Measurements from ENCODE around the gene HBE1.
A peak's percentile ranks its signal among the peaks of the same experiment; 100 is the strongest.

Gene HBE1

DNA sequence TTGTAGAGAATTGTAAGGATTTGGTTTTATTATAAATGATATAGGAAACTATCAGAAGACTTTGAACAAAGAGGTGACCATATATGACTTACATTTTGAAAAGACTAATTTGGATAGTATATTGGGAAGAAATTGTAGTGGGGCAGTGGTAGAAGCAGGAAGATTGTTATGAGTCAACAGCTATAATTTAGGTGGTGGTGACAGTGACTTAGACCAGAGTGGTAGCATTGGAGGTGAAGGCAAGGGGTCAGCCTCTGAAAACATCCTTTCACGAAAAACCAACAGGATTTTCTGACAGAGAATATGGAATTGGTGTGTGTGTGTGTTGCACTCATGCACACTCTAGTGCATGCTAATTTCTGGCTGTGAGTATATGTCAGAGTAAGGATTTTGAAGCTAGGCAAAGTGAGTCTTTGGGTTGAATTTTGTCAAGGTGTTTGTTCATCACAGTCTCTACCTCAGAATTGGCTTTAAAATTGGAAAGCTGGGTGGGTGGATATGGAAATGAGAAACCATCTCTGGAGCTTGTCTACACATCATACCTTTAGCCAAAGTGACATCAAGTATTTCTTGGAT lies 8.2 kb upstream of the HBE1 start:
- Histone ChIP-seq H3K79me1 (replicated peaks; ENCODE audit: low read length, poor library complexity, severe bottlenecking) (no peaks in the 10 kb centered on the region), H3K4me3 (ENCODE audit: insufficient read depth in 1 of 2, low read depth in 1 of 2, low read length in 2 of 2) (no peak overlapping the region), H4K91ac (ENCODE audit: low read length) (no peak overlapping the region), H2BK5ac (ENCODE audit: low read depth, low read length, poor library complexity, severe bottlenecking) (no peak overlapping the region), H3K14ac (ENCODE audit: low read length in 2 of 2) (no peak overlapping the region), H3K4me1 (ENCODE audit: control insufficient read depth, insufficient read depth, low read depth, low read length) (peaks cover 3% of the 10 kb centered on the region), H2BK15ac (ENCODE audit: low read depth, poor library complexity, severe bottlenecking) (no peak overlapping the region), H3K36me3 (ENCODE audit: control insufficient read depth in 1 of 2, insufficient read depth in 2 of 2, low read depth in 1 of 2, low read length in 2 of 2) (no peaks in the 10 kb centered on the region), H2AFZ (ENCODE audit: low read depth, low read length) (no peak overlapping the region), H3K27me3 (ENCODE audit: control insufficient read depth in 1 of 2, insufficient read depth in 1 of 2, low read length in 2 of 2) (no peaks in the 10 kb centered on the region), H4K8ac (ENCODE audit: low read length) (no peak overlapping the region), H3K18ac (ENCODE audit: low read depth in 1 of 2, low read length in 2 of 2) (no peak overlapping the region), H3K27ac (ENCODE audit: low read length, poor library complexity, severe bottlenecking) (no peak overlapping the region), H3K23ac (ENCODE audit: low read length in 2 of 2) (no peak overlapping the region), H3K4me2 (ENCODE audit: low read length, poor library complexity, severe bottlenecking) (no peak overlapping the region), H3K4ac (ENCODE audit: low read depth in 1 of 2, low read length in 2 of 2) (no peak overlapping the region), H2BK12ac (ENCODE audit: low read length in 2 of 2) (peak overlapping the region in 1 of 2 experiments; percentile 2), H2AK5ac (ENCODE audit: low read length, severe bottlenecking) (no peak overlapping the region), H3K9me3 (ENCODE audit: control insufficient read depth, low read length) (no peaks in the 10 kb centered on the region), H3K9ac (ENCODE audit: low read length) (no peak overlapping the region), H2BK120ac (ENCODE audit: low read depth, low read length) (no peak overlapping the region)
- WGBS, result 8% methylated on average over 1 of the region's 1 CpG
- no peak for DNase-seq

DNA sequence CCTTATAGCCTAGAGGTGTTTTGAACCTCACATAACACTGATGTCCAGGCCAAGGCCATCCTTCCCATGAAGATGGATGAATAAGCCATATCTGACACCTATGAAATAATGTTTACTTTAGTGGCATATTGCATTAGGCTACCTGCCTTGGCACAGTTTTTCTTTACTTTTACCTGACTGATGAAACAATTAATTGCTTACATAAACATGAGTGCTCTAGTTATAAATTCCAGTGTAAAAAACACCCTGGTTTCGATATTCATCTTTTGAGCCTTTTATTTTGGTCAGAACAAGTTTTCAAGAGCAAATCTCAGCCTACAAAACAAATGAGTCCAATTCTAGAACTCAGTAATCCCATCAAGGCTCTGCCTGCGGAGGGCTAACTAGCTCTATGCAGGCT lies 7.0 kb upstream of the HBE1 start:
- Histone ChIP-seq H4K8ac (ENCODE audit: low read length) (no peak overlapping the region), H3K4me2 (ENCODE audit: low read length, poor library complexity, severe bottlenecking) (no peak overlapping the region), H3K4ac (ENCODE audit: low read depth in 1 of 2, low read length in 2 of 2) (no peak overlapping the region), H2AK5ac (ENCODE audit: low read length, severe bottlenecking) (no peak overlapping the region), H2BK5ac (ENCODE audit: low read depth, low read length, poor library complexity, severe bottlenecking) (no peak overlapping the region), H3K9ac (ENCODE audit: low read length) (no peak overlapping the region), H2BK12ac (ENCODE audit: low read length in 2 of 2) (no peak overlapping the region), H2AFZ (ENCODE audit: low read depth, low read length) (no peak overlapping the region), H2BK15ac (ENCODE audit: low read depth, poor library complexity, severe bottlenecking) (no peak overlapping the region), H4K91ac (ENCODE audit: low read length) (no peak overlapping the region), H3K36me3 (ENCODE audit: control insufficient read depth in 1 of 2, insufficient read depth in 2 of 2, low read depth in 1 of 2, low read length in 2 of 2) (no peaks in the 10 kb centered on the region), H3K14ac (ENCODE audit: low read length in 2 of 2) (no peak overlapping the region), H3K23ac (ENCODE audit: low read length in 2 of 2) (no peak overlapping the region), H3K9me3 (ENCODE audit: control insufficient read depth, low read length) (no peaks in the 10 kb centered on the region), H3K27me3 (ENCODE audit: control insufficient read depth in 1 of 2, insufficient read depth in 1 of 2, low read length in 2 of 2) (no peaks in the 10 kb centered on the region), H3K4me3 (ENCODE audit: insufficient read depth in 1 of 2, low read depth in 1 of 2, low read length in 2 of 2) (no peak overlapping the region), H3K18ac (ENCODE audit: low read depth in 1 of 2, low read length in 2 of 2) (no peak overlapping the region), H3K27ac (ENCODE audit: low read length, poor library complexity, severe bottlenecking) (no peak overlapping the region), H3K79me1 (replicated peaks; ENCODE audit: low read length, poor library complexity, severe bottlenecking) (no peaks in the 10 kb centered on the region), H3K4me1 (ENCODE audit: control insufficient read depth, insufficient read depth, low read depth, low read length) (peaks cover 3% of the 10 kb centered on the region), H2BK120ac (ENCODE audit: low read depth, low read length) (no peak overlapping the region)
- DNase-seq, result no peak
- 98% methylated on average over 2 of the region's 2 CpGs for WGBS

DNA sequence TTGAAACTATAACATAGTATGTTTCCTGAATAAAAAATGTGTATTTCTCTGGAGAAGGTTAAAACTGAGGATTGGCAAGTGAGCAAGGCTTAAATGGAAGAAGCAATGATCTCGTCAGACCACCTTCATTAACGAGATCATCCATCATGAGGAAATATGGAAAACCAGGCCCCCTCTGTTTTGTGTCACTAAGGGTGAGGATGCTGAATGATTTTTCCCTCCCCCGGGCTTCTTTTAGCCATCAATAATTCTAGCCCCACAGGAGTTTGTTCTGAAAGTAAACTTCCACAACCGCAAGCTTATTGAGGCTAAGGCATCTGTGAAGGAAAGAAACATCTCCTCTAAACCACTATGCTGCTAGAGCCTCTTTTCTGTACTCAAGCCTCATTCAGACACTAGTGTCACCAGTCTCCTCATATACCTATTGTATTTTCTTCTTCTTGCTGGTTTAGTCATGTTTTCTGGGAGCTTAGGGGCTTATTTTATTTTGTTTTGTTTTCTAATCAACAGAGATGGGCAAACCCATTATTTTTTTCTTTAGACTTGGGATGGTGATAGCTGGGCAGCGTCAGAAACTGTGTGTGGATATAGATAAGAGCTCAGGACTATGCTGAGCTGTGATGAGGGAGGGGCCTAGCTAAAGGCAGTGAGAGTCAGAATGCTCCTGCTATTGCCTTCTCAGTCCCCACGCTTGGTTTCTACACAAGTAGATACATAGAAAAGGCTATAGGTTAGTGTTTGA lies 5.8 kb upstream of the HBE1 start:
- Histone ChIP-seq H3K9ac (ENCODE audit: low read length) (no peak overlapping the region), H3K79me1 (replicated peaks; ENCODE audit: low read length, poor library complexity, severe bottlenecking) (no peaks in the 10 kb centered on the region), H4K8ac (ENCODE audit: low read length) (no peak overlapping the region), H3K23ac (ENCODE audit: low read length in 2 of 2) (no peak overlapping the region), H3K4me3 (ENCODE audit: insufficient read depth in 1 of 2, low read depth in 1 of 2, low read length in 2 of 2) (no peak overlapping the region), H3K36me3 (ENCODE audit: control insufficient read depth in 1 of 2, insufficient read depth in 2 of 2, low read depth in 1 of 2, low read length in 2 of 2) (no peaks in the 10 kb centered on the region), H2BK15ac (ENCODE audit: low read depth, poor library complexity, severe bottlenecking) (no peak overlapping the region), H3K9me3 (ENCODE audit: control insufficient read depth, low read length) (no peaks in the 10 kb centered on the region), H3K27ac (ENCODE audit: low read length, poor library complexity, severe bottlenecking) (no peak overlapping the region), H3K18ac (ENCODE audit: low read depth in 1 of 2, low read length in 2 of 2) (no peak overlapping the region), H3K27me3 (ENCODE audit: control insufficient read depth in 1 of 2, insufficient read depth in 1 of 2, low read length in 2 of 2) (no peaks in the 10 kb centered on the region), H2AFZ (ENCODE audit: low read depth, low read length) (no peak overlapping the region), H2BK5ac (ENCODE audit: low read depth, low read length, poor library complexity, severe bottlenecking) (no peak overlapping the region), H3K4me2 (ENCODE audit: low read length, poor library complexity, severe bottlenecking) (no peak overlapping the region), H3K4ac (ENCODE audit: low read depth in 1 of 2, low read length in 2 of 2) (no peak overlapping the region), H3K4me1 (ENCODE audit: control insufficient read depth, insufficient read depth, low read depth, low read length) (no peaks in the 10 kb centered on the region), H4K91ac (ENCODE audit: low read length) (no peak overlapping the region), H2BK12ac (ENCODE audit: low read length in 2 of 2) (no peak overlapping the region), H2AK5ac (ENCODE audit: low read length, severe bottlenecking) (no peak overlapping the region), H3K14ac (ENCODE audit: low read length in 2 of 2) (no peak overlapping the region), H2BK120ac (ENCODE audit: low read depth, low read length) (no peak overlapping the region)
- peak; percentile 49 for DNase-seq
- WGBS, result 51% methylated on average over 6 of the region's 6 CpGs

DNA sequence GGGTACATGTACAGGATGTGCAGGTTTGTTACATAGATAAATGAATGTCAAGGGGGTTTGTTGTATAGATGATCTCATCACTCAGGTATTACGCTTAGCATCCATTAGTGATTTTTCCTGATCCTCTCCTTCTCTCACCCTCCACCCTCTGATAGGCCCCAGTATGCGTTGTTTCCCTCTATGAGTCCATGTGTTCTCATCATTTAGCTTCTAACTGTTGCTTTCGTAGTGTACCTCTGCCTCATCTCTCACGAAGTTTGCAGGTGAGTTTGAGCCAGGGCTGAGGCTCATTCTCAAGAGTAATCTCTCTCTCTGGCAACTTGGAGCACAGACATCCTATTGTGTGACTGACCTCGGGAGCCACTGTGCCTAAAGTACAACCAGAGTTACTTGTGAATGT lies 4.7 kb upstream of the HBE1 start:
- Histone ChIP-seq H2BK15ac (ENCODE audit: low read depth, poor library complexity, severe bottlenecking) (no peak overlapping the region), H2BK5ac (ENCODE audit: low read depth, low read length, poor library complexity, severe bottlenecking) (no peak overlapping the region), H3K4me2 (ENCODE audit: low read length, poor library complexity, severe bottlenecking) (no peak overlapping the region), H3K9ac (ENCODE audit: low read length) (no peak overlapping the region), H3K23ac (ENCODE audit: low read length in 2 of 2) (no peak overlapping the region), H2BK120ac (ENCODE audit: low read depth, low read length) (no peak overlapping the region), H2AK5ac (ENCODE audit: low read length, severe bottlenecking) (no peak overlapping the region), H3K4me3 (ENCODE audit: insufficient read depth in 1 of 2, low read depth in 1 of 2, low read length in 2 of 2) (no peak overlapping the region), H3K18ac (ENCODE audit: low read depth in 1 of 2, low read length in 2 of 2) (peak overlapping the region in 1 of 2 experiments; percentile 28), H2BK12ac (ENCODE audit: low read length in 2 of 2) (no peak overlapping the region), H3K36me3 (ENCODE audit: control insufficient read depth in 1 of 2, insufficient read depth in 2 of 2, low read depth in 1 of 2, low read length in 2 of 2) (no peaks in the 10 kb centered on the region), H3K14ac (ENCODE audit: low read length in 2 of 2) (peak overlapping the region in 1 of 2 experiments; percentile 4), H2AFZ (ENCODE audit: low read depth, low read length) (no peak overlapping the region), H4K91ac (ENCODE audit: low read length) (no peak overlapping the region), H3K4ac (ENCODE audit: low read depth in 1 of 2, low read length in 2 of 2) (no peak overlapping the region), H3K4me1 (ENCODE audit: control insufficient read depth, insufficient read depth, low read depth, low read length) (no peaks in the 10 kb centered on the region), H3K9me3 (ENCODE audit: control insufficient read depth, low read length) (no peaks in the 10 kb centered on the region), H3K79me1 (replicated peaks; ENCODE audit: low read length, poor library complexity, severe bottlenecking) (no peaks in the 10 kb centered on the region), H3K27ac (ENCODE audit: low read length, poor library complexity, severe bottlenecking) (no peak overlapping the region), H3K27me3 (ENCODE audit: control insufficient read depth in 1 of 2, insufficient read depth in 1 of 2, low read length in 2 of 2) (no peaks in the 10 kb centered on the region), H4K8ac (ENCODE audit: low read length) (peak overlapping the region; percentile 52)
- peak; percentile 24 for DNase-seq
- 27% methylated on average over 5 of the region's 5 CpGs for WGBS
